CD4-positive, alpha-beta T cell (primary cell): ENCODE measurements around the gene TSSK6. TPM values are rescaled to one million over a fixed set of nuclear protein-coding genes. Genes with fewer than 3 reads are reported as not detected.

Source experiments
- ATAC-seq: fragments of 200-7000 bp; cut with Tn5 transposase; one replicate; pipeline ENCODE4 v1.10.0; 2022; ENCODE audit warnings: mild to moderate bottlenecking; ENCODE audit not compliant: poor library complexity
- CTCF ChIA-PET: fragments of 350-600 bp; sonication (Branson Sonifier 250); formaldehyde crosslinking; loops from one replicate; lab custom pipeline; 2021; ENCODE audit warnings: antibody characterized with exemption, inconsistent platforms; lab: Charles Lee
- POLR2A ChIA-PET: fragments of 350-600 bp; sonication (Branson Sonifier 250); formaldehyde crosslinking; loops from one replicate; lab custom pipeline; 2021; ENCODE audit warnings: antibody characterized with exemption, inconsistent platforms; lab: Charles Lee
- DNase-seq, 14 experiments: peaks; one replicate each; pipeline ENCODE4 v3.0.0-alpha.2; 2013 to 2020; ENCODE audit warnings: mixed read lengths in 2 of 14
- H3K27ac ChIP-seq, 2 donors: one replicate each; pipeline versions ENCODE4 v1.5.1 to v1.7.0; 2013; ENCODE audit warnings: low read length in 2 of 2, low read depth in 1 of 2, mild to moderate bottlenecking in 1 of 2
- H3K27me3 ChIP-seq, 2 experiments: 1 replicate in 1 of 2; 2 replicates in 1 of 2; pipeline versions ENCODE4 v1.6.1 to v1.7.0; 2013; ENCODE audit warnings: low read length in 2 of 2, control low read depth in 1 of 2, mild to moderate bottlenecking in 1 of 2, moderate library complexity in 1 of 2; ENCODE audit not compliant: insufficient read depth in 2 of 2, control insufficient read depth in 1 of 2
- H3K36me3 ChIP-seq: one replicate; pipeline ENCODE4 v1.6.1; 2013; ENCODE audit warnings: low read length, control low read depth; ENCODE audit not compliant: insufficient read depth
- H3K4me1 ChIP-seq: one replicate; pipeline ENCODE4 v1.6.1; 2013; ENCODE audit warnings: low read length, control low read depth; ENCODE audit not compliant: insufficient read depth
- H3K4me3 ChIP-seq: one replicate; pipeline ENCODE4 v1.5.1; 2013; ENCODE audit warnings: mild to moderate bottlenecking, low read length, moderate library complexity
- H3K9me3 ChIP-seq, 2 experiments: 1 replicate in 1 of 2; 2 replicates in 1 of 2; pipeline versions ENCODE4 v1.6.1 to v1.7.0; 2013; ENCODE audit warnings: low read length in 2 of 2, mild to moderate bottlenecking in 2 of 2, control low read depth in 1 of 2, moderate library complexity in 1 of 2; ENCODE audit not compliant: control insufficient read depth in 1 of 2, insufficient read depth in 1 of 2
- H3K27ac Mint-ChIP-seq: one replicate; pipeline ENCODE4 v1.8.0; 2020; ENCODE audit warnings: mixed read lengths
- H3K27me3 Mint-ChIP-seq: one replicate; pipeline ENCODE4 v1.8.0; 2021; ENCODE audit warnings: mixed read lengths
- H3K36me3 Mint-ChIP-seq: one replicate; pipeline ENCODE4 v1.8.0; 2021; ENCODE audit warnings: low read depth, mixed read lengths
- H3K4me1 Mint-ChIP-seq: one replicate; pipeline ENCODE4 v1.8.0; 2021; ENCODE audit warnings: low read depth, mixed read lengths
- H3K4me3 Mint-ChIP-seq: one replicate; pipeline ENCODE4 v1.8.0; 2020; ENCODE audit warnings: mild to moderate bottlenecking, mixed read lengths
- H3K9me3 Mint-ChIP-seq: one replicate; pipeline ENCODE4 v1.8.0; 2020; ENCODE audit warnings: mixed read lengths
- CTCF ChIP-seq: fragments of 200-600 bp; IDR thresholded peaks from one replicate; pipeline ENCODE4 v1.8.0; 2022; ENCODE audit warnings: antibody characterized with exemption, mild to moderate bottlenecking
- intact Hi-C, 2 experiments: fragments of 100-400 bp; cut with DNase I in 1 of 2; cut with micrococcal nuclease in 1 of 2; formaldehyde crosslinking; loops; one replicate each; pipeline versions ENCODE4 v1.15.1 to v1.9.0; 2023 to 2025; cut with DNase I, micrococcal nuclease
- total RNA-seq, 174 experiments: library from RNA in 2 of 174; stranded (reverse) in 2 of 174; gene quantifications; one replicate each; pipeline ENCODE4 v1.2.3 and lab custom pipeline; 2021 to 2026

TSSK6 gene
- total RNA-seq, 2 experiments from 2014 or later = 3.4 to 5.5 TPM

GRCh38 chr19:19539698-19540063 is 24.3 kb upstream of the TSSK6 start:
- peak overlapping the region; percentile 70 for H3K4me3 Mint-ChIP-seq
- no peaks in the 10 kb centered on the region for H3K27me3 Mint-ChIP-seq
- H3K9me3 ChIP-seq = peaks cover 0 to 11% of the 10 kb centered on the region in 2 experiments
- DNase-seq (peak in 2 of 14 experiments; percentile 38 to 56), ATAC-seq (no peak)
- intact Hi-C loops = loop anchor here in 1 of 2 experiments (5.0 kb wide), 2 partner anchors 53 to 198 kb away; no protein-coding TSS in a partner anchor
- H3K36me3 Mint-ChIP-seq = no peaks in the 10 kb centered on the region
- no peaks in the 10 kb centered on the region for H3K36me3 ChIP-seq
- TF ChIP-seq CTCF = no peak
- H3K4me1 ChIP-seq = peaks cover 47% of the 10 kb centered on the region
- H3K9me3 Mint-ChIP-seq = no peaks in the 10 kb centered on the region
- H3K4me1 Mint-ChIP-seq = peaks cover 33% of the 10 kb centered on the region
- no peak overlapping the region for H3K27ac ChIP-seq
- no peaks in the 10 kb centered on the region for H3K27me3 ChIP-seq
- ChIA-PET CTCF (interaction anchor here (1.1 kb wide), 1 partner anchor 15 kb away, joined by 3 read pairs; no protein-coding TSS in a partner anchor), POLR2A (interaction anchor here (0.8 to 1.0 kb wide), 2 partner anchors 88 to 124 kb away, joined by 3 to 4 read pairs; partner anchors contain the start of gene ATP13A1)
- no peak overlapping the region for H3K27ac Mint-ChIP-seq
- no peak overlapping the region for H3K4me3 ChIP-seq

- peaks cover 39% of the 10 kb centered on the region for H3K4me1 Mint-ChIP-seq
- no peaks in the 10 kb centered on the region for H3K27me3 Mint-ChIP-seq
- H3K9me3 ChIP-seq = peaks cover 0 to 11% of the 10 kb centered on the region in 2 experiments
- no peak for TF ChIP-seq CTCF
- no peaks in the 10 kb centered on the region for H3K36me3 Mint-ChIP-seq
- H3K4me1 ChIP-seq = peaks cover 47% of the 10 kb centered on the region
- ChIA-PET CTCF (interaction anchor here (1.0 to 1.1 kb wide), 2 partner anchors 16 to 105 kb away, joined by 3 to 4 read pairs; partner anchors contain the start of gene GMIP), POLR2A (interaction anchor here (0.7 to 1.3 kb wide), 6 partner anchors 10 to 283 kb away, joined by 3 to 7 read pairs (median 3); partner anchors contain the start of genes ATP13A1, ZNF101, ZNF14 and ZNF506)
- H3K4me3 ChIP-seq = peak overlapping the region; percentile 25
- DNase-seq (peak in 2 of 14 experiments; percentile 29 to 52), ATAC-seq (no peak)
- H3K4me3 Mint-ChIP-seq = peak overlapping the region; percentile 70
- no peaks in the 10 kb centered on the region for H3K27me3 ChIP-seq
- intact Hi-C loops = loop anchor here in 1 of 2 experiments (5.0 kb wide), 2 partner anchors 54 to 199 kb away; no protein-coding TSS in a partner anchor
- no peaks in the 10 kb centered on the region for H3K9me3 Mint-ChIP-seq
- no peak overlapping the region for H3K27ac ChIP-seq
- no peaks in the 10 kb centered on the region for H3K36me3 ChIP-seq
- peak overlapping the region; percentile 10 for H3K27ac Mint-ChIP-seq
Measured at GRCh38 chr19:19538785-19539166, 23.4 kb upstream of the TSSK6 start.

- peak in 8 of 14 experiments; percentile 36 to 68 (median 42) for DNase-seq
- Mint-ChIP-seq H3K36me3 (no peaks in the 10 kb centered on the region), H3K4me3 (peak within 1 kb of the TSS; percentile 71), H3K9me3 (no peaks in the 10 kb centered on the region), H3K27me3 (no peaks in the 10 kb centered on the region), H3K27ac (peak within 1 kb of the TSS; percentile 51), H3K4me1 (peaks cover 41% of the 10 kb centered on the region)
- H3K36me3 ChIP-seq = no peaks in the 10 kb centered on the region
- TF ChIP-seq CTCF = no peak
- H3K9me3 ChIP-seq = peaks cover 0 to 11% of the 10 kb centered on the region in 2 experiments
- CTCF ChIA-PET = interaction anchor here (1.0 kb wide), 1 partner anchor 105 kb away, joined by 4 read pairs; the partner anchor contains the start of gene GMIP
- POLR2A ChIA-PET = interaction anchor here (0.7 to 1.3 kb wide), 4 partner anchors 10 to 283 kb away, joined by 3 to 7 read pairs (median 3); partner anchors contain the start of genes ZNF101, ZNF14 and ZNF506
- intact Hi-C loops = loop anchor here in 1 of 2 experiments (5.0 kb wide), 2 partner anchors 54 to 199 kb away; no protein-coding TSS in a partner anchor
- H3K4me1 ChIP-seq = peaks cover 47% of the 10 kb centered on the region
- H3K27ac ChIP-seq = no peak within 1 kb of the TSS
- no peaks in the 10 kb centered on the region for H3K27me3 ChIP-seq
- ATAC-seq = peak; percentile 5
- H3K4me3 ChIP-seq = peak within 1 kb of the TSS; percentile 25
Measured at GRCh38 chr19:19538061-19538784, 22.9 kb upstream of the TSSK6 start, which contains the start of gene CILP2. Gene CILP2 (plus strand): TSS chr19:19538265. CDS start chr19:19538350, 85 bp downstream.
